Activated naive CD4-positive, alpha-beta T cell treated with anti-CD3 and anti-CD28 coated beads, Interleukin-2, amount 10 ng/mL, durations not matched to agents 7 days and 5 days (primary cell): Measurements from ENCODE around the gene FGD4.
"Not testable (repeated sequence)": the region's sequence is repeated elsewhere in the genome, so short reads cannot be mapped to it uniquely, and the experiment has no call there.

Experiments
- CTCF ChIA-PET: fragments of 350-600 bp; sonication (Branson Sonifier 250); formaldehyde crosslinking; loops from one replicate; lab custom pipeline; 2021; ENCODE audit warnings: antibody characterized with exemption; lab: Charles Lee
- DNase-seq: peaks from one replicate; pipeline ENCODE4 v3.0.0-alpha.2; 2020
- H3K27ac Mint-ChIP-seq: one replicate; pipeline ENCODE4 v1.8.0; 2021; ENCODE audit warnings: mild to moderate bottlenecking, moderate library complexity, mixed read lengths
- H3K27me3 Mint-ChIP-seq: one replicate; pipeline ENCODE4 v1.8.0; 2021; ENCODE audit warnings: mild to moderate bottlenecking, mixed read lengths
- H3K36me3 Mint-ChIP-seq: one replicate; pipeline ENCODE4 v1.8.0; 2021; ENCODE audit warnings: mixed read lengths
- H3K4me1 Mint-ChIP-seq: one replicate; pipeline ENCODE4 v1.8.0; 2021; ENCODE audit warnings: mixed read lengths
- H3K4me3 Mint-ChIP-seq: one replicate; pipeline ENCODE4 v1.8.0; 2021; ENCODE audit warnings: mild to moderate bottlenecking, moderate library complexity, mixed read lengths
- H3K9me3 Mint-ChIP-seq: one replicate; pipeline ENCODE4 v1.8.0; 2021; ENCODE audit warnings: mixed read lengths

Gene FGD4

DNA sequence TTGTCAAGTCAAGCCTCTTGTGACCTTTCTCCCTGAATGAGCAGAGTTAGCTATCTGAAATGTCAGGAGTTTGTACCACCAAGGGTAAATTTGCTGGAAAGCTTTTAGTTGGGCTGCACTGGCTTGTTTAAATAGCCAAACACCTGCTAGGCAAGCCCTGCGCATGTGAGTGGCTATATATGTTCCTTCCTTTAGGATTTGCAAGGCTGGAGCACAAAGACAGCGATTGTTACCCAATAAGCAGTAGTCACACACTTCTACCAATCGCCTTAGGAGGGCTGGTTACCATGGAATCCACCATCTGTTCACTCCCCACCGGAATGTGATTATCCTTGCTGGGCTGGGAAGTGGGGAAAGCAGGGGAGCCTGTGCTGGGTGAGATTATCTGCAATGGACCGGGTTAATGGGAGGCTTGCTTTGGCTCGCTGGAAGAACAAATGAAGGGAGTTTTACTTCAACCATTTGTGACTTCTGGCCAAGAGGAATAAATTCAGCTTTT lies 102.5 kb downstream of the FGD4 start:
- H3K36me3 Mint-ChIP-seq, result no peaks in the 10 kb centered on the region
- no peak overlapping the region for H3K27ac Mint-ChIP-seq
- H3K27me3 Mint-ChIP-seq, result peaks cover 4% of the 10 kb centered on the region
- H3K9me3 Mint-ChIP-seq, result no peaks in the 10 kb centered on the region
- CTCF ChIA-PET, result no interaction called here
- no peak overlapping the region for H3K4me3 Mint-ChIP-seq
- DNase-seq, result no peak
- H3K4me1 Mint-ChIP-seq, result no peaks in the 10 kb centered on the region

- no peaks in the 10 kb centered on the region for H3K36me3 Mint-ChIP-seq
- H3K9me3 Mint-ChIP-seq, result no peaks in the 10 kb centered on the region
- no peak overlapping the region for H3K27ac Mint-ChIP-seq
- H3K27me3 Mint-ChIP-seq, result peaks cover 5% of the 10 kb centered on the region
- no peak for DNase-seq
- no peak overlapping the region for H3K4me3 Mint-ChIP-seq
- H3K4me1 Mint-ChIP-seq, result no peaks in the 10 kb centered on the region
- CTCF ChIA-PET, result no interaction called here
Observed at GRCh38 chr12:32502693-32503502, 103.5 kb downstream of the FGD4 start.

DNA sequence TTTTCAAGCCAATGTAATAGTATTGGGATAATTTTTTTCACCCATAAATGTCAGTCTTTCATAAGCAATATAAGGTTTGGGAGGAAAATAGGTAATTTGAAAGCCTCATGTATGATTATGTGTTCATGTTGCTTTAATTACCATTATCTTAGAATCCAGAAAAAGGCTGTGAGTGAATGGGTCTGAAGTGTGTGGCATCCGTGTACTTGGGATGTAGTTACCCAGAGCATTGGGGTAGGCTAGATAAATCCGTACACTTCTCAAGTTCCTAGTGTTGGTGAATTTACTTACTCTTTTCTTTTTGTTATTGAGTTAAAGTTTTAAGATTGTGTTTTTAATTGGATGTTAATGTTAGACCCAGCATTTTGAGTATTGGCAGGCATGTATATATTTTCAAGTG lies 104.4 kb downstream of the FGD4 start:
- Mint-ChIP-seq H3K27me3 (peaks cover 7% of the 10 kb centered on the region), H3K4me3 (no peak overlapping the region), H3K4me1 (no peaks in the 10 kb centered on the region), H3K36me3 (no peaks in the 10 kb centered on the region), H3K9me3 (no peaks in the 10 kb centered on the region), H3K27ac (no peak overlapping the region)
- CTCF ChIA-PET, result no interaction called here
- DNase-seq, result no peak

- H3K4me1 Mint-ChIP-seq, result no peaks in the 10 kb centered on the region
- H3K36me3 Mint-ChIP-seq, result no peaks in the 10 kb centered on the region
- DNase-seq, result no peak
- H3K27me3 Mint-ChIP-seq, result peaks cover 7% of the 10 kb centered on the region
- CTCF ChIA-PET, result no interaction called here
- no peak overlapping the region for H3K27ac Mint-ChIP-seq
- no peaks in the 10 kb centered on the region for H3K9me3 Mint-ChIP-seq
- H3K4me3 Mint-ChIP-seq, result no peak overlapping the region
Observed at GRCh38 chr12:32504591-32504990, 105.2 kb downstream of the FGD4 start.

- CTCF ChIA-PET, result no interaction called here
- no peaks in the 10 kb centered on the region for H3K4me1 Mint-ChIP-seq
- H3K27ac Mint-ChIP-seq, result no peak overlapping the region
- H3K36me3 Mint-ChIP-seq, result no peaks in the 10 kb centered on the region
- no peak for DNase-seq
- no peak overlapping the region for H3K4me3 Mint-ChIP-seq
- no peaks in the 10 kb centered on the region for H3K9me3 Mint-ChIP-seq
- H3K27me3 Mint-ChIP-seq, result peaks cover 7% of the 10 kb centered on the region
Observed at GRCh38 chr12:32505067-32505945, 105.9 kb downstream of the FGD4 start.

DNA sequence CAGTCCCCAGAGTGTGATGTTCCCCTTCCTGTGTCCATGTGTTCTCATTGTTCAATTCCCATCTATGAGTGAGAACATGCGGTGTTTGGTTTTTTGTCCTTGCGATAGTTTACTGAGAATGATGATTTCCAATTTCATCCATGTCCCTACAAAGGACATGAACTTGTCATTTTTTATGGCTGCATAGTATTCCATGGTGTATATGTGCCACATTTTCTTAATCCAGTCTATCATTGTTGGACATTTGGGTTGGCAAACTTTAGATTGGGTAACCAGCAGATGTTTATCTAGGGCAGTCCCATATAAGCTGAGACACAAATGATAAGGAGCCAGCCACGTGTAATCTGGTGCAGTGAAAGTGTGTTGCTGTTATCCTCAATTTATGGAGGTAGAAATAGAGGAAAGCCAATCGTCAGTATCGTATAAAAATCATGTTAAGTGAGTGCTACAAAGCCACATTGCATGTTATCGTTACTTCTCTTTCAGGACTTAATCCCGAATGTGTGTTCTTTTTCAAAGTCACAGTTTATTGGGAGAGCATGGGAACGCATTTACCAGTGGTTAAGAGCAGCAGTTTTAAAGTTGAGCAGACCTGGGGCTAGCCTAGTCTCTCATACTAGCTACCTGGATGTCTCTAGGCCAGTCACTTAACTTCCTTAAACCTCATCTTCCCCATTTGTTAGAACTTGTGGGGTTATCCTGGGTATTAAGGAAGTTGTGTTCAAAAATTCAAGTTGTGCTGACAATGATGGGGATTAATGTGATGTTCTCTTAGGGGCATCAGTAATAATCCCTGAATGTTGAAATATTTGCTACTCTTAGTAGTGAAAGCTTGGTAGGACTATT lies 108.0 kb downstream of the FGD4 start:
- not testable (repeated sequence) for H3K4me1 Mint-ChIP-seq

GRCh38 chr12:32507942-32508320 lies 108.6 kb downstream of the FGD4 start:
- Mint-ChIP-seq H3K4me1 (no peaks in the 10 kb centered on the region), H3K4me3 (no peak overlapping the region), H3K27ac (no peak overlapping the region), H3K27me3 (peaks cover 7% of the 10 kb centered on the region), H3K9me3 (no peaks in the 10 kb centered on the region), H3K36me3 (no peaks in the 10 kb centered on the region)
- DNase-seq, result no peak
- CTCF ChIA-PET, result no interaction called here

More for the DNA sequence above, 108.0 kb downstream of the FGD4 start:
- H3K36me3 Mint-ChIP-seq, DNase-seq, H3K27ac Mint-ChIP-seq, H3K9me3 Mint-ChIP-seq, CTCF ChIA-PET, H3K4me3 Mint-ChIP-seq, H3K27me3 Mint-ChIP-seq: not testable (repeated sequence)

DNA sequence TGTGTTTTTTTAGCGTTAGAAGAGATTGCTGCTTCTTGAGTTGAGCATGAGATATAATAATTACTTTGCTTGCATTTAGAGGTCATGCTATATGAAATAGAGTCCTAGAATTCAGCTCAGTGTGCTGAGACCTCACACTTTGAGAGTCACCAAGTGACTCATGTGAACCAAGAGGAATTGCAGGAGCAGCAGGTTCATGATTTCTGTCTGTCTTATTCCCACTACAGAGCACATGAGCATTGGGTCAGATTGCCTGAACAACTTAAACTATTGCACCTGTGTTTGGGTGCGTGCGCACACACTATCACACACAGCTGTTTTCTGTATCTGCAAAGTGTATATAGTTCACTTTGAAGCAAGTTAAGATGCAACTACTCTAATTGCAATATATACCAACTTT lies 109.3 kb downstream of the FGD4 start:
- DNase-seq, result no peak
- no peaks in the 10 kb centered on the region for H3K9me3 Mint-ChIP-seq
- H3K4me3 Mint-ChIP-seq, result no peak overlapping the region
- no peaks in the 10 kb centered on the region for H3K4me1 Mint-ChIP-seq
- H3K27ac Mint-ChIP-seq, result no peak overlapping the region
- peaks cover 7% of the 10 kb centered on the region for H3K27me3 Mint-ChIP-seq
- CTCF ChIA-PET, result no interaction called here
- H3K36me3 Mint-ChIP-seq, result no peaks in the 10 kb centered on the region

- no peak for DNase-seq
- H3K9me3 Mint-ChIP-seq, result no peaks in the 10 kb centered on the region
- peaks cover 7% of the 10 kb centered on the region for H3K27me3 Mint-ChIP-seq
- H3K36me3 Mint-ChIP-seq, result no peaks in the 10 kb centered on the region
- CTCF ChIA-PET, result no interaction called here
- no peak overlapping the region for H3K4me3 Mint-ChIP-seq
- no peaks in the 10 kb centered on the region for H3K4me1 Mint-ChIP-seq
- H3K27ac Mint-ChIP-seq, result no peak overlapping the region
Observed at GRCh38 chr12:32509328-32510091, 110.2 kb downstream of the FGD4 start.

DNA sequence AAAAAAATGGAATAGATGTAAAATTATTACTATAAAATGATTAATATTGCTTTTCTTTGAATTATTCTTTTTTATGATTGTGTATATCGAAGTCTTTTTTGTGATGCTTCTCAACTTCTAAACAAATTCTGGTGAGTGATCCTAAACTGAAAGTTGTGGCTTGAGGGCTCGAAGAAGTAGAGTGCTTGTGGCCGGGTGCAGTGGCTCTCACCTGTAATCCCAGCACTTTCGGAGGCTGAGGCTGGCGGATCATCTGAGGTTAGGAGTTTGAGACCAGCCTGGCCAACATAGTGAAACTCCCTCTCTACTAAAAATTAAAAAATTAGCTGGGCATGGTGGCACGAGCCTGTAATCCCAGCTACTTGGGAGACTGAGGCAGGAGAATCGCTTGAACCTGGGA lies 112.6 kb downstream of the FGD4 start:
- H3K9me3 Mint-ChIP-seq, H3K27ac Mint-ChIP-seq, DNase-seq, H3K4me1 Mint-ChIP-seq, H3K4me3 Mint-ChIP-seq, H3K36me3 Mint-ChIP-seq, CTCF ChIA-PET: not testable (repeated sequence)
- peaks cover 12% of the 10 kb centered on the region for H3K27me3 Mint-ChIP-seq

GRCh38 chr12:32512379-32512778 lies 113.0 kb downstream of the FGD4 start:
- DNase-seq, result no peak
- no peak overlapping the region for H3K27ac Mint-ChIP-seq
- H3K27me3 Mint-ChIP-seq, result peaks cover 12% of the 10 kb centered on the region
- no peaks in the 10 kb centered on the region for H3K4me1 Mint-ChIP-seq
- H3K9me3 Mint-ChIP-seq, result no peaks in the 10 kb centered on the region
- no peak overlapping the region for H3K4me3 Mint-ChIP-seq
- CTCF ChIA-PET, result no interaction called here
- H3K36me3 Mint-ChIP-seq, result no peaks in the 10 kb centered on the region

- Mint-ChIP-seq H3K27me3 (peaks cover 11% of the 10 kb centered on the region), H3K4me3 (no peak overlapping the region), H3K36me3 (no peaks in the 10 kb centered on the region), H3K4me1 (no peaks in the 10 kb centered on the region), H3K27ac (no peak overlapping the region), H3K9me3 (no peaks in the 10 kb centered on the region)
- CTCF ChIA-PET, result interaction anchor here (1.2 kb wide), 1 partner anchor 18 kb away, joined by 3 read pairs; no protein-coding TSS in a partner anchor
- no peak for DNase-seq
Observed at GRCh38 chr12:32512910-32513309, 113.6 kb downstream of the FGD4 start.

DNA sequence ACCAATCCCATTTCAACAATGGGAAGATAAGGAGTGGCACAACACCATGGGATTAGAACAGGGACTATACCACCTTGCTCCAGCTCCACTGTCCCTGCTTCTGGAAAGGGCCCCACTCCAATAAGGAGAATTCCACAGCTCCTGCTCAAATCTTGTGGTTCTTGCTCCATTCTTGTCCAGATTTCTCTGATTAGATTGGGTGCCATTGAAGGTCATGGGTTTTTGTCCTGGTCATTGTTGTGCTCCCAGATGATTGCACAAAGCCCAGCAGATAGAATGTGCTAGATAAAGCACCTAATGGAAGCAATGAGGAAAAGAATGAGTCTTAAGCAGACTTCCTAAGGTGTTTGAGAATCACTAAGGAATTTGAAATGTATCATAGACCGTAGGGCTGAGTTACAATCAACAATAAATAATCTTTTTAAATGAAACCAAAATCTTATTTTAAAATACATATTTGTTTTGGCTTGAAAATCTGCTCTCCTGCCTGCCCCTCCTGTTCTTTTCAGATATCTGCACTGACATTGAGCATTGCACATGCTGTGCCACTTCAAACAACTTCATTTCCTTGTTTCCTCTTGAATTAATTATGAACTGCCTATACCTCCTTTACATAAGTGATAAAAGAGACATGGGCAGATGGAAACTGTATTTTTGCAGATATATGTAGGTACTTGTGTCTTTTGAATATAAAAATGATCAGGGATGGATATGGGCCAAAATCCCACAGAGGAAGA lies 115.9 kb downstream of the FGD4 start:
- Mint-ChIP-seq H3K36me3 (no peaks in the 10 kb centered on the region), H3K4me3 (no peak overlapping the region), H3K9me3 (no peaks in the 10 kb centered on the region), H3K27ac (no peak overlapping the region), H3K27me3 (peaks cover 9% of the 10 kb centered on the region), H3K4me1 (no peaks in the 10 kb centered on the region)
- CTCF ChIA-PET, result no interaction called here
- DNase-seq, result no peak
